Measurements from ENCODE around the gene ALK. TPM values are rescaled to one million over a fixed set of nuclear protein-coding genes. Genes with fewer than 3 reads are reported as not detected.

Gene ALK
- total and polyA plus RNA-seq, 2 donors (not counting 1 experiment from before 2014, with no cell fraction given) = under 0.01 to 0.02 TPM

GRCh38 chr2:29270701-29271121 lies 650.7 kb downstream of the ALK start:
- TF ChIP-seq, protein P1, sequence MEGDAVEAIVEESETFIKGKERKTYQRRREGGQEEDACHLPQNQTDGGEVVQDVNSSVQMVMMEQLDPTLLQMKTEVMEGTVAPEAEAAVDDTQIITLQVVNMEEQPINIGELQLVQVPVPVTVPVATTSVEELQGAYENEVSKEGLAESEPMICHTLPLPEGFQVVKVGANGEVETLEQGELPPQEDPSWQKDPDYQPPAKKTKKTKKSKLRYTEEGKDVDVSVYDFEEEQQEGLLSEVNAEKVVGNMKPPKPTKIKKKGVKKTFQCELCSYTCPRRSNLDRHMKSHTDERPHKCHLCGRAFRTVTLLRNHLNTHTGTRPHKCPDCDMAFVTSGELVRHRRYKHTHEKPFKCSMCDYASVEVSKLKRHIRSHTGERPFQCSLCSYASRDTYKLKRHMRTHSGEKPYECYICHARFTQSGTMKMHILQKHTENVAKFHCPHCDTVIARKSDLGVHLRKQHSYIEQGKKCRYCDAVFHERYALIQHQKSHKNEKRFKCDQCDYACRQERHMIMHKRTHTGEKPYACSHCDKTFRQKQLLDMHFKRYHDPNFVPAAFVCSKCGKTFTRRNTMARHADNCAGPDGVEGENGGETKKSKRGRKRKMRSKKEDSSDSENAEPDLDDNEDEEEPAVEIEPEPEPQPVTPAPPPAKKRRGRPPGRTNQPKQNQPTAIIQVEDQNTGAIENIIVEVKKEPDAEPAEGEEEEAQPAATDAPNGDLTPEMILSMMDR (conservative IDR thresholded peaks at IDR 0.05 in 1 of 2, IDR thresholded peaks at IDR 0.05 in 1 of 2; ENCODE audit: low read depth in 1 of 2, low read length in 2 of 2) = no peak
- no peak for TF ChIP-seq EZH2 (IDR thresholded peaks at IDR 0.05; ENCODE audit: low read length, missing control alignments)
- Histone ChIP-seq H3K9ac (ENCODE audit: insufficient read depth, low read length) (no peak overlapping the region), H3K4me1 (ENCODE audit: control insufficient read depth, extremely low read depth, insufficient read depth, low read length) (no peaks in the 10 kb centered on the region), H3K36me3 (ENCODE audit: control insufficient read depth, insufficient read depth, low read length) (no peaks in the 10 kb centered on the region), H3K4me3 (replicated peaks in 1 of 4; ENCODE audit: control extremely low read depth in 1 of 4, insufficient read depth in 1 of 4, low read depth in 3 of 4, low read length in 4 of 4) (no peak overlapping the region), H3K9me3 (ENCODE audit: control insufficient read depth, insufficient read depth, low read depth, low read length) (no peaks in the 10 kb centered on the region), H3K27ac (ENCODE audit: insufficient read depth, low read length) (no peak overlapping the region), H3K27me3 (ENCODE audit: control insufficient read depth, insufficient read depth, low read length) (peaks cover 2% of the 10 kb centered on the region), H3K79me2 (ENCODE audit: control insufficient read depth, insufficient read depth, low read length) (no peaks in the 10 kb centered on the region), H2AFZ (ENCODE audit: low read length) (no peak overlapping the region), H3K4me2 (ENCODE audit: extremely low read depth, insufficient read depth, low read length) (no peak overlapping the region), H4K20me1 (ENCODE audit: control insufficient read depth, extremely low read depth, insufficient read depth, low read length) (no peaks in the 10 kb centered on the region)
- DNase-seq (ENCODE audit: low read depth in 2 of 2) = no peak

GRCh38 chr2:29269765-29270109 lies 651.6 kb downstream of the ALK start:
- Histone ChIP-seq H3K4me2 (ENCODE audit: extremely low read depth, insufficient read depth, low read length) (no peak overlapping the region), H3K27ac (ENCODE audit: insufficient read depth, low read length) (no peak overlapping the region), H3K4me1 (ENCODE audit: control insufficient read depth, extremely low read depth, insufficient read depth, low read length) (no peaks in the 10 kb centered on the region), H3K4me3 (replicated peaks in 1 of 4; ENCODE audit: control extremely low read depth in 1 of 4, insufficient read depth in 1 of 4, low read depth in 3 of 4, low read length in 4 of 4) (no peak overlapping the region), H2AFZ (ENCODE audit: low read length) (no peak overlapping the region), H3K79me2 (ENCODE audit: control insufficient read depth, insufficient read depth, low read length) (no peaks in the 10 kb centered on the region), H3K36me3 (ENCODE audit: control insufficient read depth, insufficient read depth, low read length) (no peaks in the 10 kb centered on the region), H3K9me3 (ENCODE audit: control insufficient read depth, insufficient read depth, low read depth, low read length) (no peaks in the 10 kb centered on the region), H3K9ac (ENCODE audit: insufficient read depth, low read length) (no peak overlapping the region), H4K20me1 (ENCODE audit: control insufficient read depth, extremely low read depth, insufficient read depth, low read length) (no peaks in the 10 kb centered on the region), H3K27me3 (ENCODE audit: control insufficient read depth, insufficient read depth, low read length) (peaks cover 2% of the 10 kb centered on the region)
- TF ChIP-seq EZH2 (IDR thresholded peaks at IDR 0.05; ENCODE audit: low read length, missing control alignments) = no peak
- TF ChIP-seq, protein P1 (conservative IDR thresholded peaks at IDR 0.05 in 1 of 2, IDR thresholded peaks at IDR 0.05 in 1 of 2; ENCODE audit: low read depth in 1 of 2, low read length in 2 of 2) = no peak
- no peak for DNase-seq (ENCODE audit: low read depth in 2 of 2)

GRCh38 chr2:29269095-29269764 lies 652.2 kb downstream of the ALK start:
- DNase-seq (ENCODE audit: low read depth in 2 of 2) = no peak
- no peak overlapping the region for H3K27ac ChIP-seq (ENCODE audit: insufficient read depth, low read length)

More at GRCh38 chr2:29269095-29269764, 652.2 kb downstream of the ALK start:
- Histone ChIP-seq H3K79me2 (ENCODE audit: control insufficient read depth, insufficient read depth, low read length) (no peaks in the 10 kb centered on the region), H3K36me3 (ENCODE audit: control insufficient read depth, insufficient read depth, low read length) (no peaks in the 10 kb centered on the region), H3K9me3 (ENCODE audit: control insufficient read depth, insufficient read depth, low read depth, low read length) (no peaks in the 10 kb centered on the region), H2AFZ (ENCODE audit: low read length) (no peak overlapping the region), H3K4me3 (replicated peaks in 1 of 4; ENCODE audit: control extremely low read depth in 1 of 4, insufficient read depth in 1 of 4, low read depth in 3 of 4, low read length in 4 of 4) (no peak overlapping the region), H3K9ac (ENCODE audit: insufficient read depth, low read length) (no peak overlapping the region), H3K4me1 (ENCODE audit: control insufficient read depth, extremely low read depth, insufficient read depth, low read length) (no peaks in the 10 kb centered on the region), H3K4me2 (ENCODE audit: extremely low read depth, insufficient read depth, low read length) (no peak overlapping the region), H3K27me3 (ENCODE audit: control insufficient read depth, insufficient read depth, low read length) (peaks cover 2% of the 10 kb centered on the region), H4K20me1 (ENCODE audit: control insufficient read depth, extremely low read depth, insufficient read depth, low read length) (no peaks in the 10 kb centered on the region)
- no peak for TF ChIP-seq EZH2 (IDR thresholded peaks at IDR 0.05; ENCODE audit: low read length, missing control alignments)
- TF ChIP-seq, protein P1 (conservative IDR thresholded peaks at IDR 0.05 in 1 of 2, IDR thresholded peaks at IDR 0.05 in 1 of 2; ENCODE audit: low read depth in 1 of 2, low read length in 2 of 2) = no peak
